Stimulated activated naive CD4-positive, alpha-beta T cell (primary cell): ENCODE results near the gene MAPK9.

Experiments
- DNase-seq, 6 experiments: peaks; one replicate each; lab custom pipeline; 2025; lab: John Stamatoyannopoulos, UW

The MAPK9 gene

GRCh38 chr5:180294913-180295555 lies 3.2 kb upstream of the MAPK9 start:
- no peak for DNase-seq

GRCh38 chr5:180294411-180294810 lies 2.5 kb upstream of the MAPK9 start:
- DNase-seq, result no peak

GRCh38 chr5:180291234-180291940 lies 496 bp downstream of the MAPK9 start:
- peak in 3 of 6 experiments; percentile 29 to 47 (median 39) for DNase-seq

GRCh38 chr5:180290568-180291233 lies 1.2 kb downstream of the MAPK9 start:
- DNase-seq, result no peak

- DNase-seq, result no peak
Observed at GRCh38 chr5:180289966-180290365, 1.9 kb downstream of the MAPK9 start.

GRCh38 chr5:180289433-180289832 lies 2.5 kb downstream of the MAPK9 start:
- DNase-seq, result no peak

- DNase-seq, result no peak
Observed at GRCh38 chr5:180287868-180288267, 4.0 kb downstream of the MAPK9 start.

GRCh38 chr5:180287404-180287803 lies 4.5 kb downstream of the MAPK9 start:
- no peak for DNase-seq

- DNase-seq, result no peak
Observed at GRCh38 chr5:180284149-180284548, 7.7 kb downstream of the MAPK9 start.

- DNase-seq, result no peak
Observed at GRCh38 chr5:180283026-180283615, 8.8 kb downstream of the MAPK9 start.

- DNase-seq, result no peak
Observed at GRCh38 chr5:180282281-180282680, 9.6 kb downstream of the MAPK9 start.

GRCh38 chr5:180281706-180282105 lies 10.2 kb downstream of the MAPK9 start:
- no peak for DNase-seq

- DNase-seq, result no peak
Observed at GRCh38 chr5:180274695-180275094, 17.2 kb downstream of the MAPK9 start.

GRCh38 chr5:180271221-180271620 lies 20.7 kb downstream of the MAPK9 start:
- no peak for DNase-seq

- no peak for DNase-seq
Observed at GRCh38 chr5:180259260-180259611, 32.6 kb downstream of the MAPK9 start.

- no peak for DNase-seq
Observed at GRCh38 chr5:180253036-180253824, 38.7 kb downstream of the MAPK9 start.

GRCh38 chr5:180251887-180252286 lies 40.0 kb downstream of the MAPK9 start:
- no peak for DNase-seq

- DNase-seq, result no peak
Observed at GRCh38 chr5:180251141-180251540, 40.7 kb downstream of the MAPK9 start.

GRCh38 chr5:180250329-180250728 lies 41.6 kb downstream of the MAPK9 start:
- DNase-seq, result no peak

- DNase-seq, result no peak
Observed at GRCh38 chr5:180241600-180241999, 50.3 kb downstream of the MAPK9 start.

- no peak for DNase-seq
Observed at GRCh38 chr5:180238631-180239030, 53.3 kb downstream of the MAPK9 start.

GRCh38 chr5:180235846-180236245 lies 56.0 kb downstream of the MAPK9 start:
- DNase-seq, result no peak
